GM19452 (cell line): ENCODE results near the gene FAM229A.

ENCODE experiments used
- ATAC-seq: cut with Tn5 transposase; IDR thresholded peaks from one replicate; pipeline ENCODE4 v1.9.1; 2021; ENCODE audit not compliant: unreplicated experiment

FAM229A gene

DNA sequence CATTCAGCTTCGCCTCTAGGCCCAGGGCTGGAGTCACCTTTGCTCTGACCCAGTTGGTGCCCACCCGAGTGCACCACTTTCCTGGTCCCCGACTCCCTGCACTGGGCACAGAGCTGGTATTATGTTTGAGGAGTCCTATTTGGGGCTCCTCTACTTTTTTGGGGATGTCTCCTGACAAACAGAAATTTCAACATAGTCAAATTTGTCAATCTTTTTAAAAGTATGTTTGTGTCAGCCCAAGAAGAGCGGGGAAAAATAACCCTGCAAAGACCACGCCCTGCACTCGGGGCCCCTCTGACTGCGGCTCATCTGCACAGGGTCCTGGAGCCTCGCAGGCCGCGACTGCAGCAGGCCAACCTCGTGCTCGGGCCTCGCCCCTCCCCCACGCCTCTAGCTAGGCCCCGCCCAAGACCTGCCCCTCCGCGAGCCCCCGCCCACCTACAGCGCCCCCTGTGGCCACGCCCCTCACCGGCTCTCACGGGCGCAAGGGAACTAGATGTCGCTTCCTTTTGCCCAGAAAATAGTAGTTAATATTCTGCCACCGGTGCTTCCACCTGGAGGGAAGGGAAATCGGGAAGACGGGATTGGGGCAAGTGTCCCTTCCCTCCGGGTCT is 11.4 kb downstream of the FAM229A start:
- ATAC-seq, result peak; percentile 47

DNA sequence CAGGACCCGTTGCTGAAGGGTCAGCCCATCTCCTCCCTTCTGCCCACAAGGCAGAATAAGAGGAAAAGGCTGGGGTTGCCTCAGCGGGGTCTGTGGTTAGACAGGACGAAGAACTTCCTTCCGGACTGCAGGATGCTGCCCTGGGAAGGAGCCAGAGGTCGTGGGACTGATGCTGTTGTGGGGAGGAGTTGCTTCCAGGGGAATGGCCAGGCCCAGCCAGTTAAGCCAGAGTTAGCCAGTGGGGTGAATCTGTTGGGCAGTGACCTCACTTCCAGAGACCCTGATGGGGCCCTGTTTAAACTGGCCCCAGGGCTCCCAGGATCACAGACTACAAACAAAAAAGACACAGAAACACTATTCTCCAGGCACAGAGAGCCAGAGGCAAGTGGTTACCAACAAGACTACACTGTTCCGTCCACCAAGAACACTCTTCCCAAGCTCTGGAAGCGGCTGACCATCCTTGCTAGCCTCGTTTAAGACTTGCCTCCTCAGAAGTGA is 13.0 kb downstream of the FAM229A start:
- no peak for ATAC-seq

DNA sequence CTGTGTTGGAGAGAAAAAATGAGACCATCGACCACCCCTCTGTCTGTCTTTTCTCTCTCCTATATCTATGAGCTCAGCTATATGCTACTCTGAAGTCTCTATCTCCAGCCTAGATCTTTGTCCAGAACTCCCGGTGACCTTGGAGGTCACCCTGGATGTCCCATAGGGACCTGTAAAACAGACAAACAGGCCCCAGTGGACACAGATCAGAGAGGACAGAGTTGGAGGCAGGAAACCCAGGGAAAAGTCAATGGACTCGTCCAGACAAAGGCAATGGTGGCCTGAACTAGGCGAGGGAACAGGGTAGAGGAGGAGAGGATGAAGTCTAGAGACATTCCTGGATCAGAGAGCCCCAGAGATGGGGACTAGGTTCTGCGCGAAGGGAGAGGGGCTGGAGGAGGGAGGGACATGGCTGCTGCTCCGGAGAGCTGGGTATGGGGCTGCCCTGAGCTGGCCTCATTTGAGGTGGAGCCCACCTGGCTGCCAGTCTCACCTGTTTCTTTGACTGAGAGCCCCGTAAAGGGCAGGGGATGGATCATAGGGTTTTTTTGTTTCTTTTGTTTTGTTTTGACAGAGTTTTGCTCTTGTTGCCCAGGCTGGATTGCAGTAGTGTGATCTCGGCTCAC is 15.6 kb downstream of the FAM229A start:
- no peak for ATAC-seq

DNA sequence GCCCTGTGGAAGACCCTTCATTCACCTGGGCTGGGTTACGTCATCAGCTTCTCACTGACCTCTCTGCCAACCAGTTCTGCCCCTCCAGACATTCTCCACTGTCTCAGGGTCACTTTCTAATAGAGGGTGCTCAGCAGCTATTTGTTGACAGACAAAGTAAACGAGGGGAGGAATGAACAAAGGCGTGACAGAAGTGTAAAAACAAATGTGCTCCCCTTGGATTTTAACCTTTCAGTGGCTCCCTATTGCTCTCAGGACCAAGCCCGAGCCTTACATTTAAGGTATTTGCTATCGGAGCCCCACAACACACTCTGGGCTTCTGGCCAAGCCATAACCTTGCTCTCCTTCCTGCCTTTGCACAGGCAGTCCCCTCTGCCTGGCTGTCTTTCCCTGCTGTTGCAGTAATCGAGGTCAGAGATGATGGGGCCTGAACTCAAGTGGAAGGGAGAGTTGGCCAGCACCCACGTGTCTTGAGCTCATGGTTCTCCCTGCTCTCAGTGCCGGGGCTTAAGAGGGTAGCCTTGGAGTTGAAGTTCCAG is 16.9 kb downstream of the FAM229A start:
- no peak for ATAC-seq

DNA sequence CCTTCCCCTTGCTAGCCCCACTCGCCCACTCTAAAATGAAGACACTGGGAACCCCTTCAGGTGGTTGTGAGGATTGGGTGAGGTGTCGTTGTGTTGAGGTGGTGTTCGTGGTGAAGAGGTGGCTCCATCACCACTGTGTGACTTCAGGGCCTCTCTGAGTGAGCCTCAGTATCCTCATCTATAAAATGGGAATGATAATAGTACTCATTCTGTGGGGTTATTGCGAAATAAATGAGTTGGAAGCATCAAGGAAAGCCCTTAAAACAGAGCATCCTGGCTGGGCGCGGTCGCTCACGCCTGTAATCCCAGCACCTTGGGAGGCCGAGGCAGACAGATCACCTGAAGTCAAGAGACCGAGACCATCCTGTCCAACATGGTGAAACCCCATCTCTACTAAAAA is 19.6 kb downstream of the FAM229A start:
- ATAC-seq, result no peak

DNA sequence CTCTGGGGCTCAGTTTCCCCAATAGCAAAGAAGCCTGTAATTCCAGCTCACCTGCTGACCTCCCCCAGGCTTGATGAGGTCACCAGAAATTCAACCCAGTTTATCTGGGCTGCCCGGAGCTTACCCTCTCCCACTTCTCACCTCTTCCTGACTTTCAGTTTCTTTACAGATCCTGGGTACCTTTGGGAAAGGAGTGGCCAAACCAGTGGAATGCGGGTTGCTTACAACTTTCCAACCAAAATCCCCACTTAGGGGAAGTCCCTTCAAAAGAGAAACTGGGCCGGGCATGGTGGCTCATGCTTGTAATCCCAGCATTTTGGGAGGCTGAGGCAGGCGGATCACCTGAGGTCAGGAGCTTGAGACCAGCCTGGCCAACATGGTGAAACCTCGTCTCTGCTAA is 20.3 kb downstream of the FAM229A start:
- no peak for ATAC-seq

DNA sequence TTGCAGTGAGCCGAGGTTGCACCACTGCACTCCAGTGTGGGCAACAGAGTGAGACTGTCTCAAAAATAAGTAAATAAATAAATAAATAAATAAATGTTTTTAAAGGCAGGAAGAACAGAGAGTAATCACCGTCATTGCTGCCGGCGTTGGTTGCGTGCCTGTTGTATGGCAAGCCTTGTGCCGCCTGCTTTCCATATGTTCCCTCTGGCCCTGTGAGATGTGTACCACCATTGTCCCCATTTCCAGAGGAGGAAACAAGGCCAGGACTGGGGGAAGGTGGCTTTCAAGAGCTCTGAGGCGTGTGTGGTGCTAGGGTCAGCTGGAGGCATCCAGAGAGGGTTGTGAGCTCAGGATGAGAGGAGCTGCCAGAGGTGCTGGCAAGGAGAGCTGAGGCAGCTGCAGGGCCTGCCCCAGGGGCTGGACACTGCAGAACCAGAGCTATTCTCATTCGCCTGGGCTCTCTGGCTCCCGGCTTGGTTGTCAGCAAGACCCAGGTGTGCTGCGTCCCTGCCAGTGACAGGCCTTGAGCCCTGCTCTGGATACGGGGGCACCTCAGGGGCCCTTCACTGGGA is 21.0 kb downstream of the FAM229A start:
- no peak for ATAC-seq

DNA sequence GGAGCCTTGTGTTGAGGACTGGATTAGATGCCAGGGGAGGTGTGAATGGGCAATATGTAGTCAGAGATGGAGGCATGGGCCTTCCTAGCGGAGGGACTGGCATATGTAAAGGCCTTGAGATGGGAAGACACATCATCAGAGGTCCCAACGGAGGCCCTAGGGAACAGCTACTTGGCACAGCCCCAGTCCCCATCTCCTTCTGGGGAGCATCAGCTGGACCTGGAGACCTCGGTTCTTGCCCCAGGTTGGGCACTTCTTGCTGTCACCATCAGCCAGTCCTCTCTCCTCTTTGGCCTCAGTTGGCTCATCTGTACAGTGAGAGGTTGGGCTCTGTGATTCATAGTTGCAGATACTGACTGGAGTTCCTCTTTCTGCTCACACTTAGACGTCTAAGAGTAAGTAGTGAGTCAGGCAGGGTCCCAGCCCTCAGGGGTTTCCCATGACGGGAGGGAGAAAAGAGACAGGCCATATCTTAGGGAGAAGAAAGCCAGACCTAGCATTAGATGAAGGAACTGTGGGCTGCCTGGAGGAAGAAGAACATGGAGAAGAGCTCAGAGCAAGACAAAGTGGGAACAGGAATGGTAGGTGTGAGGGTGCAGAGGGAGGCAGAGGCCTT is 22.8 kb downstream of the FAM229A start:
- ATAC-seq, result no peak

DNA sequence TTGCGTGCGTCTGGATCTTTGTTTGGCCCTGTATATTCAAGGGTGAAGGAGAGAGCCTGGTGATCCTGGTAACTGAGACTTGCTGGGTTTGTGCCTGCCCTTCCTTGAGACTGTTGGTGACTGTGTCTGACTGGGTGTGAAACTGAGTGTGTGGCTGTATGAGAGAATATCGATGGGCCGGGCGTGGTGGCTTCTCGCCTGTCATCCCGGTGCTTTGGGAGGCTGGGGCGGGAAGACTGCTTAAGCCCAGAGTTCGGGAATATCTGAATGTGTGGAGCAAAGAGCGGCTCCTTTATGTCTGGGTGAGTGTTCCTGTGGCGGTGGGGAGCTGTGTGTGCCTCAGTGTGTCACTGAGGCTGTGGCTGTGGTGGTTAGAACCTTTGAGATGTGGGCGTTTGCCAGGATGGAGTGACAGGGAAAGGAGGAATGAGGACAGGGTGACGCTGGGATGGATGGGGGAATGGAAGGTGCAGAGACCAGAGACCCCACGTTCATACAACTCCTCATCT is 23.6 kb downstream of the FAM229A start:
- no peak for ATAC-seq

DNA sequence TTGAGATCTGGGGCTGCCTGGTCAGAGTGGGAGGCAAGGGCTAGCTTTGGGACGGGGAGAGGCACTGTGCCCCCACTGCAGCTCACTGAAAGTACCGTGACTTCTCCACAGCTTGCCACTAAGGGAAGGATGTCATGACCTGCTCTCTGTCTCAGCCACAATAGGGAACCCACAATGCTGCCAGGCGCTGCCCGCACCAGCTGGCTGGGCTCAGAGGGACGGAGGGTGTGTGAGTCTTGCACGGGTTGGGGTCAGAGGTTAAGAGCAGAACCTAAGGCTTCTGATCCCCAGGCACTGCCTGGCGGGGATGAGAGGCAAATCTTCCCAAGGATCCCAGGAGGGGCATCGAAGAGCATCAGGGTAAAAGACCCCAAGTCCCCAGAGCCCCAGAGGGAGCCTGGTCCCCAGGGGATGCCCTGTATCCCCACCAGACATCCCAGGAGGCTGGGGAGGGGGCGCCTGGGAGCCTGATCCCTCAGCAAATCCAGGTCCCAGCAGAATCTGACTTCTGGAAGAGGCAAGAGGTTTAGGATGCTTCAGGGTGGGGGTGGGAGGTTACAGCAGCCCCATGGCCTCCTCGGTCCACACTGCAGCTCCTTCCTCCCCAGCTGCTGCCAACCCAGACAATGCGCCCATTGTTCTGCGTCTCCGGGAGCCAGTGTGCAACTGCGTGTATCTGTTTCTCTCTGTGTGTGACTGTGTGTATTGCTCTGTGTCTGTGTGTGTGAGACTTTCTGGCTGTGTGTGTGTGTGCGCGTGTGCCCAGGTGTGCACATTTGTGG is 24.2 kb downstream of the FAM229A start:
- no peak for ATAC-seq

DNA sequence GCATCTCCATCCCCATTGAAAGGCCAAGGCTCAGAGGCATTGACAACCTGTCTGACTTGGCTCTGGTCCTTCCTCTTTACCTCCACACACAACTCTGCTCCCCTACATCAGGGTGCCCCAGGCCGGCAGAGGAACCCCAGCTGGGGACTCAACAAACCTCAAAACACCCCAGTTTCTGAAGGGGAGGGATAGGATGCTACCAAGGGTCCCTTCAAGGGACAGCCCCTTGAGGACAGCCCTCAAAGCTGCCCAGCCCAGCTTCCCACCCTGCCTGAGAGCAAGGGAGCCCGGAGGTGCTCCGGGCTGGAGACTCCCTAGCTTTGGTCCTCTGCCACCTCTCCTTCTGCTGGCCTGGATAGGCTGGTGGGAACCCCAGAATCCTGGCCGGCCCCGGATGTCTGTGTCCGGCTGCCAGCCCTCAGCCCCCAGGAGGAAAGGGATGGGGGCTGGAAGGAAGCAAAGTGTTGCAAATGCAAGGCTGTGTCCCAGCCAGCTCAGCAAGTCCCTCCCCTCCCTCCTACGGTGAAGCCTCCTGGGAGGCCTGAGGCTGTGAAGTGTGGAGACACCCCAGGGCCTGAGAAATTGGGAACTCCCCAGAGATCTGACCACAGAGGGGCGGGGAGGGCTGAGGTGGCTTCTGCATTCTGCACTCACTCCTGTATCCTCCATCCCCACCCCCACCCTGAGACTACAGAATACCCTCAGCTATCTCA is 25.2 kb downstream of the FAM229A start:
- no peak for ATAC-seq

DNA sequence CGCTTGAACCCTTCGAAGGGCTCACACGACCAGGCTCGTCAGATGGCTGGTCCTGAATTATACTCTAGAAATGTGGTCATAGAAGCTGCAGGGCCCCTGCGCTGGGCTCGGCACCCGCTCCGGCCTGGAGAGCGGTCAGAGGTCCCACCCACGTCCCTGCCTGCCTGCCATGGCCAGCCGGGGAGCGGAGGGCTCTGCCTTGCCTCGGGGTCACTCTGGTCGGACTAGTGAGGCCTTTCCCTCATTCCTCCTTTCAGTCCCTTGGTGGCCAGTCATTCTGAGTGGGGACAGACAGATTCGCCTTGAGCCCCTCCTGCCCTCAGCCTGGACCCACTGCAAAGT is 25.7 kb downstream of the FAM229A start:
- ATAC-seq, result no peak

DNA sequence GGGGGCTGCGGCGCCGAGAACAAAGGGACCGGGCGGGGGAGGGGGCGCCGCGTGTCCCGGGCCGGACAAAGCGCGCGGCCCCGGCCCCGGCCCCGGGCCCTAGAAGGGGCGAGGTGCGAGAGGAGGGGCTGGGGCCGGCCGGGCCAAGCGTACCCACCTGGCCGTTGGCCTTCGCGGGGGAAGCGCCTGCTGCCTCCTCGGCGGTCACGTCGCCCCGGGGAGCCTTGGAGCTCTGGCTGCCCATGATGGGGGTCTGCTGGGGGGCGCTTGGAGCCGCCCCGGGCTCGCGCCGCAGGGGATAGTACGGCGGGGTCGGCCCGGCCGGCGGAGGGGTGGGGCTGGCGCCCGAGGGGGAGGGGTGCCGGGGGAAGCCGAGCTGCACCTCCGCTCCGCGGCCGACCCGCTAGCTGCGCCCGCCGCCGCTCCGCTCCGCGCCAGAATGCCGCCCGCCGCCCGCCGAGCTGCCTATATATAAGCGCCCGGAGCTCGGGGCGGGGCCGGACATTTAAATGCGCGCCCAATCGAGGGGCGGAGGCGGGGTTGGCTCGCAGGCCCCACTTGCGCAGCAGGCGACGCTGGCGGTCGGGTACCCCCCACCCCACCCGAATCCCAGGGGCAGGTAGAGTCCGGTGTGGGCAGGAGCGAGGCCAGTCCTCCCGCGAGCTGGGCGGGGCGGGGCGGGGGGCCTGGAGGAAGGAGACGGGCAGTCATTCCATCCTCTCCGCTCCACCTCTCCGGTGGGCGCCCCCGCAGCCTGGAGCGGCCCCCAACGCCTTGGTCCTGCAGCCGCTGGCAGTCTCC is 26.3 kb downstream of the FAM229A start, which contains the start of gene MARCKSL1:
Gene MARCKSL1, minus strand, starts transcription at position 444 of the 801 bp plus-strand sequence. Its CDS starts 200 bp downstream, at position 244.
- peak; percentile 36 for ATAC-seq

DNA sequence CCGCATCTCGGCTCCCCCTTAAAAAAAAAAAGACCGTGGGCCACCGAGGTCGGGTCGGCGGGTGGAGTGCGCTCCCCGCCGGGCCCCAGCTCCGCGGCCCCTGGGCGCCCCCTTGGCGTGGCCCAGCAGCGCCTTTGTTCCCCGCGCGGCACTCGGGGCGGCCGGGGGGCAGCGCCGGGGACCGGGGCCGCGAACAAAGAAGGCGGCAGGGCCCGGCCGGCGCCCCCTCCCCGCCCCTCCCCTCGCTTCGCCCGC is 26.8 kb downstream of the FAM229A start:
- ATAC-seq, result no peak

DNA sequence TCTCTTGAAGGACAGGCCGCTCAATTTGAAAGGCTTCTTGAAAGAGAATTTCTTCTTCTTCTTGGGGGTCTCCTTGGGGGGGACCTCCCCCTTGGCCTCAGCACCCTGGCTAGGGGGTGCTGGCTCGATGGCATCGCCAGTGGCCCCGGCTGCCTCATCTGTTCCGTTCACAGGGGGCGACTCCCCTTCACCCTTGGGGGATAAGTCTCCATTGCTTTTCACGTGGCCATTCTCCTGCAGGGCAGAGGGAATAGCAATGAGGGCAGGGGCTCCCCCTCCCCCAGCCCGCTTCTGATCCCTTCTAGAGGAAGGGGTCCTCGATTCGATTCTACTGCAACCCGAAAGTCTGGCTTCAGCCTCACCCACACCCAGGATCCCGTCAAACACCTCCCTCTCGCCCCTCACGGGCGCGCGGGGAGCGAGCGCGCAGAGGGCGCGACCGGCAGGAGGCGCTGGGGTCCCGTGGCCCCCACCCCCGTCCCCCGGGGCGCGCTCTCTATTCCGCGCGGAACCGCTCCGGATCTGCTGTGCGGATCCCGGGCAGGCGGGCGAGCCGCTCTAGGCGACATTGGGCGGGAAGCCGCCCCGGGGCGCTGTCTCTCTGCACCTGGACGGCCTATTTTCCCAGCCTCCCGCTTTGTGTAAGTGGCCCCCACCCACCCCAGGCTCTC is 27.3 kb downstream of the FAM229A start:
- ATAC-seq, result no peak

DNA sequence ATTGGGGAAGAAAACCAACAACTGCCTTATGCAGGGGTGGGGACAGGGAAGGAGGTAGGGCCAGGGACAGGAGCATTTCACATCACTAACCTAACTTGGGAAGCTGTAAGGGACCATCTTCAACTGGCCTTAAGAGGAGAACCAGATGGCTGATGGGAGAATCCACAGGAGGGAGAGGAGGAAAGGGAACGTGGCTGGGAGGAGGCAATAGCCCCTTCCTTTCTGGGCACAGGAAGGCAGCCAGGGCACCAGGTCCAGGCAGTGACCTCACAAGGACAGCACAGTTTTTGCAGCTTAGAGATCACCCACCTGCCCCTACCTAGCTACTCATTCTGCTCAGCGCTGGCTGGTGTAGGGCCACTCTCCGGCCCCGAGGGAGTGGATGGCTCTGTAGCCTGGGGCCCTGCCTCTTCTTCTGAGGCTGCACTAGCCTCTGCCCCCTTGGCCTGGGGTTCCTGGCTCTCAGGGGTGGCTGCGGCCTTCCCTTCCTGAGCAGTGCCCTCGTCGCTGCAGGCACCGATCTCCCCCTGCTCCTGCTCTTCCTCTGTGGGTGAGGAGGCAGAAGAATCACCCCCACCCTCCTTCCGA is 27.9 kb downstream of the FAM229A start:
- ATAC-seq, result no peak

DNA sequence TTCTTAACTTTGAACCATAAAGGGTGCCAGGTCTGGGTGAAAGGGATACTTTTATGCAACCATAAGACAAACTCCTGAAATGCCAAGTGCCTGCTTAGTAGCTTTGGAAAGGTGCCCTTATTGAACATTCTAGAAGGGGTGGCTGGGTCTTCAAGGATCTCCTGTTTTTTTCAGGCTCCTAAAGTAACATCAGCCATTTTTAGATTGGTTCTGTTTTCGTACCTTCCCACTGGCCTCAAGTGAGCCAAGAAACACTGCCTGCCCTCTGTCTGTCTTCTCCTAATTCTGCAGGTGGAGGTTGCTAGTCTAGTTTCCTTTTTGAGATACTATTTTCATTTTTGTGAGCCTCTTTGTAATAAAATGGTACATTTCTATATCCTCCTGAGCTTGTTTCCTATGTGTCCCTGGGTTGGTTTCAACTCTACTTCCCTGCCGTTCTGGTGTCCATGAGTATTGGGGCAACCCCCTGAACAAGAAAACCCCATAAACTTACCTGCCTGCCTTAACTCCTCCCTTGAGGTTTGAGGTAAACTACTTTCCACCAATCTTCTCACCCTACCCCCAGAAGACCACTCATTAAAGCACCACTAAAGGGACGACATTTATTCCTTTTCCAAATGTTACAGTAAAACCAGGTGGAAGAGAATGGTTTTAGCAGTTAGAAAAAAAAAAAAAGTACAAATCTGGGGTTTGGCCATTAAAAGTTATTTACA is 28.9 kb downstream of the FAM229A start:
- ATAC-seq, result no peak
